Uterus (tissue), 4 donors: ENCODE data around the gene FZR1. TPM values are rescaled to one million over a fixed set of nuclear protein-coding genes. Genes with fewer than 3 reads are reported as not detected.

ENCODE experiments used
- DNase-seq, 2 donors: peaks; one replicate each; pipeline ENCODE4 v3.0.0-alpha.2; 2019 to 2020
- H3K27ac ChIP-seq, 2 donors: fragments of 200-600 bp; sonication (generic); 1 replicate in 1 of 2; 2 replicates in 1 of 2; pipeline ENCODE4 v1.5.1; 2016 to 2018
- H3K27me3 ChIP-seq, 2 donors: fragments of 200-600 bp; sonication (generic); one replicate each; pipeline ENCODE4 v1.5.1; 2018 to 2019; ENCODE audit warnings: control low read depth in 1 of 2
- H3K36me3 ChIP-seq, 2 donors: fragments of 200-600 bp; sonication (generic); one replicate each; pipeline ENCODE4 v1.5.1; 2019; ENCODE audit warnings: control low read depth in 1 of 2
- H3K4me1 ChIP-seq, 2 donors: fragments of 200-600 bp; sonication (generic); one replicate each; pipeline ENCODE4 v1.5.1; 2018 to 2019; ENCODE audit warnings: control low read depth in 1 of 2
- H3K4me3 ChIP-seq, 2 donors: fragments of 200-600 bp; sonication (generic); 1 replicate in 1 of 2; 2 replicates in 1 of 2; pipeline ENCODE4 v1.5.1; 2018 to 2019; ENCODE audit warnings: mild to moderate bottlenecking in 1 of 2
- H3K9me3 ChIP-seq, 2 donors: fragments of 200-600 bp; sonication (generic); one replicate each; pipeline ENCODE4 v1.5.1; 2019; ENCODE audit warnings: control low read depth in 1 of 2
- CTCF ChIP-seq, 4 experiments: fragments of 200-600 bp in 2 of 4; fragments of 450-650 bp in 2 of 4; sonication (generic) in 2 of 4; IDR thresholded peaks; one replicate each; pipeline ENCODE4 v1.5.1; 2016 to 2019; ENCODE audit warnings: antibody characterized with exemption in 4 of 4, mild to moderate bottlenecking in 2 of 4, moderate library complexity in 1 of 4
- POLR2A ChIP-seq, 2 donors: fragments of 450-650 bp; IDR thresholded peaks; one replicate each; pipeline ENCODE4 v1.6.1; 2016; ENCODE audit warnings: antibody characterized with exemption in 2 of 2, mild to moderate bottlenecking in 1 of 2, moderate library complexity in 1 of 2
- intact Hi-C: fragments of 100-400 bp; cut with DNase I; formaldehyde crosslinking; loops from one replicate; pipeline ENCODE4 v1.15.1; 2023; ENCODE audit warnings: low total_unique reads
- total RNA-seq, 4 donors: library from RNA; depleted of rRNA in 3 of 4; stranded (reverse); fragments of >200 nt in 3 of 4; gene quantifications; one replicate each; pipeline versions ENCODE4 v1.1.0 to v1.2.4, GENCODE V29; 2014 to 2023
- donor health status: DM: yes; HTN: yes; CAD: no.

FZR1 gene
- total RNA-seq, 4 donors from 2014 or later = 3.8 to 70.8 (median 33.0) TPM

GRCh38 chr19:3547767-3548282 is 41.7 kb downstream of the FZR1 start:
- H3K4me3 ChIP-seq = no peak overlapping the region
- intact Hi-C loops = no loop called here
- no peak overlapping the region for H3K27ac ChIP-seq
- H3K36me3 ChIP-seq = no peaks in the 10 kb centered on the region
- no peak for DNase-seq
- H3K27me3 ChIP-seq = no peaks in the 10 kb centered on the region
- TF ChIP-seq POLR2A (IDR thresholded peaks at IDR 0.05) (no peak), CTCF (IDR thresholded peaks at IDR 0.05) (no peak)
- no peaks in the 10 kb centered on the region for H3K9me3 ChIP-seq
- H3K4me1 ChIP-seq = no peaks in the 10 kb centered on the region

- H3K27me3 ChIP-seq = no peaks in the 10 kb centered on the region
- intact Hi-C loops = no loop called here
- DNase-seq = no peak
- H3K4me1 ChIP-seq = no peaks in the 10 kb centered on the region
- H3K27ac ChIP-seq = no peak overlapping the region
- no peaks in the 10 kb centered on the region for H3K36me3 ChIP-seq
- H3K4me3 ChIP-seq = no peak overlapping the region
- H3K9me3 ChIP-seq = no peaks in the 10 kb centered on the region
- TF ChIP-seq POLR2A (IDR thresholded peaks at IDR 0.05) = no peak
- TF ChIP-seq CTCF (IDR thresholded peaks at IDR 0.05) = no peak
Measured at GRCh38 chr19:3548606-3549005, 42.5 kb downstream of the FZR1 start.

- H3K27ac ChIP-seq = no peak overlapping the region
- no peaks in the 10 kb centered on the region for H3K4me1 ChIP-seq
- DNase-seq = no peak
- no peaks in the 10 kb centered on the region for H3K9me3 ChIP-seq
- TF ChIP-seq POLR2A (IDR thresholded peaks at IDR 0.05) (no peak), CTCF (IDR thresholded peaks at IDR 0.05) (no peak)
- H3K27me3 ChIP-seq = no peaks in the 10 kb centered on the region
- intact Hi-C loops = loop anchor here (10.0 kb wide), 1 partner anchor 65 kb away; no protein-coding TSS in a partner anchor
- no peak overlapping the region for H3K4me3 ChIP-seq
- H3K36me3 ChIP-seq = no peaks in the 10 kb centered on the region
Measured at GRCh38 chr19:3549816-3550215, 43.7 kb downstream of the FZR1 start.

GRCh38 chr19:3550947-3551791 is 45.1 kb downstream of the FZR1 start:
- H3K4me3 ChIP-seq = no peak overlapping the region
- intact Hi-C loops = loop anchor here (10.0 kb wide), 1 partner anchor 64 kb away; no protein-coding TSS in a partner anchor
- TF ChIP-seq CTCF (IDR thresholded peaks at IDR 0.05) (no peak), POLR2A (IDR thresholded peaks at IDR 0.05) (no peak)
- no peak overlapping the region for H3K27ac ChIP-seq
- H3K27me3 ChIP-seq = no peaks in the 10 kb centered on the region
- H3K4me1 ChIP-seq = peaks cover 0 to 8% of the 10 kb centered on the region in 2 donors
- no peaks in the 10 kb centered on the region for H3K36me3 ChIP-seq
- H3K9me3 ChIP-seq = no peaks in the 10 kb centered on the region
- DNase-seq = no peak

DNA sequence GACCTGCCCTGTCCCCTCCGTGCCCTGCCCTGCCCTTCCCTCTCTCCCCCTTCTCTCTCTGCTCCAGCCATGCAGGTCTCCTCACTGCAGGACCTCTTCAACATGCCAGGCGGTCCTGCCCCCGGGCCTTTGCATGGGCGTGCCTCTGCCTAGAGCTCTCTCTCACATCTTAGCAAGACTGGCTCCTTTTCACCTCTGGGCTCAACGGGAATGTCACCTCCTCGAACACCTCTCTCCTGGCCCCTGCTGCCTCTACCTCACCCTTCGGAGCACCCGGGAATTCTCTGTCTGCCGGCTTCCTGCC is 45.6 kb downstream of the FZR1 start:
- DNase-seq = no peak
- intact Hi-C loops = loop anchor here (10.0 kb wide), 1 partner anchor 63 kb away; no protein-coding TSS in a partner anchor
- Histone ChIP-seq H3K36me3 (no peaks in the 10 kb centered on the region), H3K27ac (no peak overlapping the region), H3K9me3 (no peaks in the 10 kb centered on the region), H3K4me3 (no peak overlapping the region), H3K4me1 (peaks cover 0 to 14% of the 10 kb centered on the region in 2 donors), H3K27me3 (no peaks in the 10 kb centered on the region)
- no peak for TF ChIP-seq CTCF (IDR thresholded peaks at IDR 0.05)
- TF ChIP-seq POLR2A (IDR thresholded peaks at IDR 0.05) = no peak
